ENCODE data around the gene PLCH2.

GRCh38 chr1:2477791-2478499 is 1.9 kb downstream of the PLCH2 start:
- TF ChIP-seq POLR2A (IDR thresholded peaks at IDR 0.05; ENCODE audit: low read depth, low read length): no peak
- no peak for TF ChIP-seq POLR2AphosphoS5 (IDR thresholded peaks at IDR 0.05; ENCODE audit: low read depth, low read length)
- no peak for TF ChIP-seq TAF1 (IDR thresholded peaks at IDR 0.05; ENCODE audit: borderline replicate concordance, low read depth, low read length)

Data from GM12892 (cell line).